Measurements from ENCODE around the gene GRID1.

The GRID1 gene

GRCh38 chr10:85593226-85593772 is 773.3 kb downstream of the GRID1 start:
- no peak for DNase-seq (ENCODE audit: low read depth)

GRCh38 chr10:85581371-85581770 is 785.2 kb downstream of the GRID1 start:
- no peak for DNase-seq (ENCODE audit: low read depth)
- no peak for TF ChIP-seq CTCF (IDR thresholded peaks at IDR 0.05; ENCODE audit: control insufficient read depth, extremely low read depth, insufficient read depth)

More at GRCh38 chr10:85593226-85593772, 773.3 kb downstream of the GRID1 start:
- H3K4me3 ChIP-seq (ENCODE audit: low read depth, low read length) = no peak overlapping the region
- TF ChIP-seq CTCF (IDR thresholded peaks at IDR 0.05; ENCODE audit: control insufficient read depth, extremely low read depth, insufficient read depth) = no peak

GRCh38 chr10:85580585-85580984 is 786.0 kb downstream of the GRID1 start:
- DNase-seq (ENCODE audit: low read depth) = no peak
- H3K4me3 ChIP-seq (ENCODE audit: low read depth, low read length) = no peak overlapping the region
- TF ChIP-seq CTCF (IDR thresholded peaks at IDR 0.05; ENCODE audit: control insufficient read depth, extremely low read depth, insufficient read depth) = no peak

More at GRCh38 chr10:85581371-85581770, 785.2 kb downstream of the GRID1 start:
- H3K4me3 ChIP-seq (ENCODE audit: low read depth, low read length) = no peak overlapping the region

- no peak for DNase-seq (ENCODE audit: low read depth)
- no peak for TF ChIP-seq CTCF (IDR thresholded peaks at IDR 0.05; ENCODE audit: control insufficient read depth, extremely low read depth, insufficient read depth)
- no peak overlapping the region for H3K4me3 ChIP-seq (ENCODE audit: low read depth, low read length)
Measured at GRCh38 chr10:85578860-85579259, 787.7 kb downstream of the GRID1 start.

- TF ChIP-seq CTCF (IDR thresholded peaks at IDR 0.05; ENCODE audit: control insufficient read depth, extremely low read depth, insufficient read depth) = no peak
- no peak for DNase-seq (ENCODE audit: low read depth)
- H3K4me3 ChIP-seq (ENCODE audit: low read depth, low read length) = no peak overlapping the region
Measured at GRCh38 chr10:85575441-85575840, 791.2 kb downstream of the GRID1 start.

GRCh38 chr10:85570871-85571270 is 795.7 kb downstream of the GRID1 start:
- H3K4me3 ChIP-seq (ENCODE audit: low read depth, low read length) = no peak overlapping the region
- DNase-seq (ENCODE audit: low read depth) = no peak
- no peak for TF ChIP-seq CTCF (IDR thresholded peaks at IDR 0.05; ENCODE audit: control insufficient read depth, extremely low read depth, insufficient read depth)

GRCh38 chr10:85565381-85565780 is 801.2 kb downstream of the GRID1 start:
- H3K4me3 ChIP-seq (ENCODE audit: low read depth, low read length) = no peak overlapping the region
- DNase-seq (ENCODE audit: low read depth) = no peak
- no peak for TF ChIP-seq CTCF (IDR thresholded peaks at IDR 0.05; ENCODE audit: control insufficient read depth, extremely low read depth, insufficient read depth)
